NCI-H524 treated with DMSO at 0.1 percent for 48 hours (cell line): ENCODE results near the gene ANO7.

Experiments
- DNase-seq: peaks from one replicate; lab custom pipeline; 2025; lab: John Stamatoyannopoulos, UW

Gene ANO7, protein sequence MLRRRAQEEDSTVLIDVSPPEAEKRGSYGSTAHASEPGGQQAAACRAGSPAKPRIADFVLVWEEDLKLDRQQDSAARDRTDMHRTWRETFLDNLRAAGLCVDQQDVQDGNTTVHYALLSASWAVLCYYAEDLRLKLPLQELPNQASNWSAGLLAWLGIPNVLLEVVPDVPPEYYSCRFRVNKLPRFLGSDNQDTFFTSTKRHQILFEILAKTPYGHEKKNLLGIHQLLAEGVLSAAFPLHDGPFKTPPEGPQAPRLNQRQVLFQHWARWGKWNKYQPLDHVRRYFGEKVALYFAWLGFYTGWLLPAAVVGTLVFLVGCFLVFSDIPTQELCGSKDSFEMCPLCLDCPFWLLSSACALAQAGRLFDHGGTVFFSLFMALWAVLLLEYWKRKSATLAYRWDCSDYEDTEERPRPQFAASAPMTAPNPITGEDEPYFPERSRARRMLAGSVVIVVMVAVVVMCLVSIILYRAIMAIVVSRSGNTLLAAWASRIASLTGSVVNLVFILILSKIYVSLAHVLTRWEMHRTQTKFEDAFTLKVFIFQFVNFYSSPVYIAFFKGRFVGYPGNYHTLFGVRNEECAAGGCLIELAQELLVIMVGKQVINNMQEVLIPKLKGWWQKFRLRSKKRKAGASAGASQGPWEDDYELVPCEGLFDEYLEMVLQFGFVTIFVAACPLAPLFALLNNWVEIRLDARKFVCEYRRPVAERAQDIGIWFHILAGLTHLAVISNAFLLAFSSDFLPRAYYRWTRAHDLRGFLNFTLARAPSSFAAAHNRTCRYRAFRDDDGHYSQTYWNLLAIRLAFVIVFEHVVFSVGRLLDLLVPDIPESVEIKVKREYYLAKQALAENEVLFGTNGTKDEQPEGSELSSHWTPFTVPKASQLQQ

DNA sequence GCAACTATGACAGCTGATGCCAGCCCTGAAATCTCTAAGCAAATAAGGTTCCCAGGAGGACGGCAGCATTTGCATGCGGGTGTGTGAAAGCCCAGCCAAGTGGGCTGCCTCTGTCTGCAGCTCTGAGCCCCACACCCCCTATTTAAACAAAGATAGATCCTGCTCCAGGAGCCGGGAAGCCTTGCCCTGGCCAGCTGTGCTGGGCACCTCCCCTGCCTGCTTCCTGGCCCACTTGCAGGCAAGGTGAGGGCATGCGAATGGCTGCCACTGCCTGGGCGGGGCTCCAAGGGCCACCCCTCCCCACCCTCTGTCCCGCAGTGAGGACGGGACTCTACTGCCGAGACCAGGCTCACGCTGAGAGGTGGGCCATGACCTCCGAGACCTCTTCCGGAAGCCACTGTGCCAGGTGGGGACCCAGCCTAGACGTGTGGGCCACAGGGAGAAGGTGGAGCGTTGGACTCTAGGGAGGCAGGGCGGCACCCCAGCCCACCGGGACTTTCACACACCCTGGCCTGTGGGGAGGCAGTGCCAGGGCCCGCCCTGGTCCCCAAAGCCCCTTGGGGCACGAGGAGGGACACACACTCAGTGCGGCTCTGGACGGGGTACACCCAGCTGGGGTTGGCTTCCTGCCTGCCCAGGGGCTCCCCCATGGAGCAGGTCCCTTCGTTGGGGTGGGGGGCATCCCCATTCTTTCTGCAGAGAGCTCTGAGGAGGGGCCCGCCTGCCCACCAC lies at the start of gene ANO7:
Gene ANO7, plus strand, starts transcription at position 317 of the 732 bp plus-strand sequence. CDS start 1,387 bp downstream, outside the sequence.
- DNase-seq, result no peak

DNA sequence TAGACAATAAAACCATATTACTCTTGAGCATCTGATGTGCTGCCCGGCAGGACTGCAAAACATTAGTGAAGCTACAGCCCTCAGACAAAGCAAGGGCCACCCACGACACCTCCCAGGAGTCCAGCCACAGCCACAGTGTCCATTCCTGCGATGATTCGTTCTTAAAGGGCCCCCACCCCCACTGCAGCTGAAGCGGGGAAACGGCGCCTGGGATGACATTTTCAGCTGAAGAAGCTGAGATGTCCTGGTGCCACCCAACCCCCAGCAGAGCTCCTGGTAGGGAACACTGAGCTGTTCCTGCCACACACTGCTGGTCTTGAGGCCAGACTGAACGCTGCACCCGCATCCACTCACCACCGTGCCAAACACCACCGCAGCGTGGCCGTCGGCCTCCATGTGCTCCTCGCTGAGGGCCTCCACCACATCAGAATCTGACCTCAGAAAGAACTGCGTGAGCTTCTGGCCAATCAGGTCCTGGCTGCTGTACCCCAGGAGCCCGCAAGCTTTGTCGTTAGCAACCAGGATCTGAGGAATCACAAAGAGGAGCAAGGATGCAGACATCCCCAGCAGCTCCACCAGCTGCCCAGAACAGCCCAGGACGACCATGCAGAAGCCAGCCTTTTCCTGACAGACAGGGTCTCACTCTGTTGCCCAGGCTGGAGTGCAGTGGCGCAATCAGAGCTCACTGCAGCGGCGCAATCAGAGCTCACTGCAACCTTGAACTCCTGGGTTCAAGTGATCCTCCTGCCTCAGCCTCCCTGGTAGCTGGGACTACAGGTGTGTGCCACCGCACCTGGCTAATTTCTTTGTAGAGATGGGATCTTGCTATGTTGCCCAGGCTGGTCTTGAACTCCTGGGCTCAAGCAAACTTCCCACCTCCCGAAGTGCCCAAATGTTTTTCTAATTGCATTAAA lies 48.7 kb upstream of the ANO7 start:
- DNase-seq, result no peak

DNA sequence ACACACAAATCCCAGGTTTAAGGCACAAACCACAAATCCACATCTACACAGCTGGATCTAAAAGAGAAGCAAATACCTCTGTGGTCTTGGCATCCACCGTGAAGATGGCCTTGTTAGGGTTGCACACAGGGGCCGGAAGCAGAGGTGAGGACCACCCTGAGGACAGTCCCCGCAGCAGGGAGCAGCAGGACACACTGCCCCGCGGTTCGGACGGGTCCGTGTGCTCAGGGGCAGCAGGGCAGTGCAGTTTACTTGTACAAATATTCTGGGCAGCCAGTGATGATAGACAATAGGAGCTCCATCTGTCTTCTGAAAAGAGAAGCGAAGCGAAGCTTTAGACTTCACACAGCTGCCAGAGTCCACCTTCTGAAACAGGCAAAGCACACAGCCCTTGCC lies 48.0 kb upstream of the ANO7 start:
- DNase-seq, result no peak

DNA sequence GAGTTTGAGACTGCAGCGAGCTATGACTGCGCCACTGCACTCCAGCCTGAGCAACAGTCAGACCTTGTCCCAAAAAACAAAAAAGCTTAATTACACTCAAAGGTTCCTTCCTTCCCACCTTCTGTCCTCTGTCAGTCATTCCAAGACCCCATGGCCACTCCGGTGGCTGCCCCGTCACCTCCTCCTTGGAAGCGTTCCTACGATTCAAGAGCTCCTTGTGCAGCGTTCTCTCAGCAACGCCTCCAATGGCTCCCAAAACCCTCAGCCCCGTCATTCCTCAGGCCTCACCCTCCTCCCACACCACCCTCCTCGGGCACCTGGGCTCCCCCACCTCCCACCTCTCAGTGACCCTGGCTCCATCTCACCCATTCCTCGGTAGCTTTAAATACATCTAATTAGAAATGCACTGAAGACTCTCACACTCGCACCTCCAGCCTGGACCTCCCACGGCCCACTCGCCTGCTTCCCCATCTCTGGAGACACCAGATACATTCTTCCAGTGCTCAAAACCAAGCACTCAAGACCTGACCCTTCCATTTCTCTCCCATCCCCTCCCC lies 47.2 kb upstream of the ANO7 start:
- DNase-seq, result no peak

DNA sequence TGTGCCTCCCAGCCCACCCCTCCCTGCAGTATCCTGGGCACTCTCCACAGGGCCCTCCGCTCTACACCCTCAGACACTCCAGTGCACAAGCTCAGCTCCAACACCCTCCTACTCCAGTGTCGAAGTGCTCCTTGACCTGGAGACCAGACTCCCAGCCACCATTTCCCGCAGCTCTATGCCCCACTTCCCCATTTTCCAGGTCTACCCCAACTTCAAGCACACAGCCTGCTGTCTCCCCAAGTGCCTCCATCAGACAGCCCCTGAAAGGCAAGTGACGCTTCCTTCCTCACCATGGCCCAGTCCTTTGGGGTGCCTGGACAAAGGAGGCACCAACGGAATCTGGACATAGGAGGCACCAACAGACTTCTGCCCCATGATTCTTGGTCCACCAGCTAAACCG lies 46.4 kb upstream of the ANO7 start:
- no peak for DNase-seq

DNA sequence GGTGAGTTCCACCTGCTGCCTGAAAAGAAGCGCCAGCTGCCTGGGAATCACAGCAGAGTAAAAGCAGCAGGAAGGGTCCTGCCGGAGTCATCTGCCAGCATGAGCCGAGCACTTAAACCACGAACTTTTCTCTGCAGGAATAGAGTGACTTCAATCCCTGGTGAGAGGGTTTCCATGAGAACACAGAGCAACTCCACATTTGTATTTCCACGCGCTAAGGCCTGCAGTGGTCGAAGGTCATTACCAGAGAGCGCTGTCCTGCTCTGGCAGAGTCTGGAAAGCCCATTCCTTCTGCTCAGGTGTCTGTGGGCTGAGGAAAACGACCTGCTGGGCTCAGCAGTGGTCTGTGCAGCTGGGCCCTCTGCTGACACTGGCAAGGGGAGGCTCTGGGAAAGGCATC lies 45.9 kb upstream of the ANO7 start:
- no peak for DNase-seq

DNA sequence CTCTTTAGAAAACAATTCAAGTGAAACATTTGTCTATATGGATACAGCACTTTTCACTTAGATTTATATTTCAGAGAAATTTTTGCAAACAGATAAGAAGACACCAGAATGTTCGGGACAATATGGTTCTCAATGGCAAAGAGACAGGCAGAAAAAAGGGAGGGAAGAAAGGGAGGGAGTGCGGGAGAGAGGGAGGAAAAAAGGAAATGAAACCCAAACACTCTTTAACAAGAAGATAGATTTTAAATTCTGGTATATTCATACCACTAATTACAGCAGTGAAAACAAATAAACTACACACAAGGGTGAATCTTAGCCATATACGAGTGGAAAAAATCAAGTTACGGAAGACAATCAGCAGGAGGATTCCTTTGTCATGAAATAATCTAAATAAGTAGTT lies 42.2 kb upstream of the ANO7 start:
- no peak for DNase-seq

DNA sequence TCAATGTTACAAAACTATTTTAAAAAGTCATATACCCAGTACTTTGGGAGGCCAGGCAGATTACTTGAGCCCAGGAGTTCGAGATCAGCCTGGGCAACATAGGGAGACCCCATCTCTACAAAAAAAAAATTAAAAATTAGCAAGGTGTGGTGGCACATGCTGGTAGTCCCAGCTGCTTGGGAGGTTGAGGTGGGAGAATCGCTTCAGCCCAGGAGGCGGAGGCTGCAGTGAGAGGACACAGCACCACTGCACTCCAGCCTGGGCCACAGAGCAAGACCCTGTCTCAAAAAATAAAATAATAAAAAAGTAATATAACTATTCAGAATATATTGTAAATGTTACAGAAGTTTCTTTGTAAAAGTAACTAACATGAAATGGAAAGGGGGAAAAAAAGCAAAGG lies 41.1 kb upstream of the ANO7 start:
- DNase-seq, result no peak

DNA sequence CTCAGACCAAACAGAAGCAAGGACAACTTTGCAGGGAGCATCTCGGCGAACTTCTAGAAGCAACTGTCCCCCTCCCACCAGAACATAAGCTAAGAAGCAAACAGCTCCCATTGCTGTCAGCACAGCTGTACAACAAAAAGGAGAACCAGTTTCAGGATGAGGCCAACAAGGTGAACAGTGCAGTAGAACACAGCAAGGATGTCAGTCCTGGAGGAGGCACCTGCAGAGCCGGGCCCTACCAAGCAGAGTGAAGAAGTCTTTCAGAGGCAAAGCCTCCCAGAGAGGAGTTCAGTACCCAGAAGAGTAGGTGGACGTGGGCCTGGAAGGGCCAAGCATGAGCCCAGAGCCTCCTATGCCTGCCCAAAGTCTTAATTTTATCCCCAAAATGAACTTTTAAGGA lies 40.2 kb upstream of the ANO7 start:
- DNase-seq, result no peak

DNA sequence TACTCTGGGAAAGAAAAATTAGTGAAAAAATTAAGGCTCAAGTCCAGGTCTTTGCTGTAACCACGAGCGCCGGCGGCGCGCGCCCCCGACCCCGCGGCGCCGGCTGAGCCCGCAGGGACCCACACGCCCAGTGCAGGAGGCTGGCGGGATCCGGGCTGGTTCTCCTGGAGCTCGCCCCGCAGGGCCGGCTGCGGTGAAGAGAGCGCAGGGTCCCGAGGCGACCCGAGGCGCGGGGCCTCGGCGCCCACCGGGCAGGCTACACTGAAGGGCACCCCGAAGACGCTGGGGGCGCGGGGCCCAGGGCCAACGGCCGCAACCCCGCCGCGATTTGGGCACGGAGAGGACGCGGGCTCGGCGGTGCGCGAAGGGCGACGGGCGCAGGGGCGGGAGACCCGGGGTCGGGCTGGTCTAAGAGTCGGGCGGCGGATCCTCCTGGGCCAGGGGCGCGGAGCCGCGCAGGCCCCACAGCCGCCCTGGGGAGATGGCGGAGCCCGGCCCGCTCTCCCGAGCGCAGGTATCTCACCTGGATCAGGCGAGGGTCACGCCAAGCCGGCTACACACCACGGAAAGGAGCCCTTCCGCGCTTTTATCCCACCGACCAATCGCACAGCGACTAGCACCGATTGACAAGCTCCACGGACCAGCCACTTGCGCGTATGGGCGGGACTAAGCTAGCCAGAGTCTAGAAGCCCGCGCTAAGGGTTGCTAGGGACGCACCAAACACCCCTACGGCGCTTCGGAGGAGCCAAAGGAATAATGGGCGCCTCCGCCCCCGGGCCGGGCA lies 39.4 kb upstream of the ANO7 start, which contains the start of gene PASK:
Gene PASK, minus strand, starts transcription at position 582 of the 784 bp plus-strand sequence. CDS start 6,440 bp downstream, outside the sequence.
- DNase-seq, result peak; percentile 72

DNA sequence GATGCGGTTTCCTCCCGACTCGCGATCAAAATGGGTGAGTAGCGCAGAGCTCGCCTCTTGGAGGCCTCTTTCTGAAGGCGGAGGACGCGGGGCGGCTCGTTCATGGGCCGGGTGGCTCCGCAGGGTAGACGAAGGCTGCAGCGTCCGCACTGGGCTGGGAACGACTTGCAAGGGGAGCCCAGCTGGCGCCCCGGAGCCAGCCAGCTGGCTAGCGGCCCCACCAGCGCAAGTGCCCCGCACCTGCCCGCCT lies 38.9 kb upstream of the ANO7 start:
- no peak for DNase-seq

DNA sequence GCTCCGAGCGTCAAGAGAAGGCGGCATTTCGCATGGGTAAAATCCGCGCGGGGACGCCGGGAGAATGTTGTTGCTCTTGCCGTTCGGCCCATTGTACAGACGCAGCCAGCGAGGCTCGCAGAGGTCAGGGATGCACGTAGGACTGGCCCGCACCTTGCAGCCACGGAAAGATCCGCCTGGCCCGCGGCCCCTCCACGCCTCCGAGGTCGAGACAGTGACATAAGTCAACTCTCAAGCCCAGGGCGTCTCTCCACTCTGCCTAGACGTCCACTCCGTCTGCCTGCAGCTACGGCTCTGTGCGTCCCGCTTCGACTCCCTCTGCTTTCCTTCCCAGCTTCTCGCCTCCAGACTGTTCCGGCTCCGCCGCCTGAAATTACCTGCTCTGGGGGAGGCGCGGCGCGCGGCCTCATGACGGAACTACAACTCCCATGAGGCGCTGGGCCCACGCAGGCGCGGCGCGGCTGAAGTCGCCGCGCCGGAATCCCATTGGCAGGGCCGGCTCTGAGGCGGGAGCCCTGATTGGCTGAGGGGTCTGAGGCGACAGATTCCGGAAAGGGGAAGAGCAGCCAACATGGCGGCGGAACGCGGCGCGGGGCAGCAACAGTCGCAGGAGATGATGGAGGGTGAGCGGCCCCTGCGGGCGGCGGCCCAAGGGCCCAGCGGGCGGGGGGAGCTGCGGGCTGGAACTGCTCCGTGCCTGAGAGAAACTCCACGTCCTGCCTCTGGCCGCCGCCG lies 38.4 kb upstream of the ANO7 start, which contains the start of gene PPP1R7:
Gene PPP1R7, plus strand, starts transcription at position 543 of the 735 bp plus-strand sequence. Its CDS starts 29 bp downstream, at position 572.
- peak; percentile 58 for DNase-seq

DNA sequence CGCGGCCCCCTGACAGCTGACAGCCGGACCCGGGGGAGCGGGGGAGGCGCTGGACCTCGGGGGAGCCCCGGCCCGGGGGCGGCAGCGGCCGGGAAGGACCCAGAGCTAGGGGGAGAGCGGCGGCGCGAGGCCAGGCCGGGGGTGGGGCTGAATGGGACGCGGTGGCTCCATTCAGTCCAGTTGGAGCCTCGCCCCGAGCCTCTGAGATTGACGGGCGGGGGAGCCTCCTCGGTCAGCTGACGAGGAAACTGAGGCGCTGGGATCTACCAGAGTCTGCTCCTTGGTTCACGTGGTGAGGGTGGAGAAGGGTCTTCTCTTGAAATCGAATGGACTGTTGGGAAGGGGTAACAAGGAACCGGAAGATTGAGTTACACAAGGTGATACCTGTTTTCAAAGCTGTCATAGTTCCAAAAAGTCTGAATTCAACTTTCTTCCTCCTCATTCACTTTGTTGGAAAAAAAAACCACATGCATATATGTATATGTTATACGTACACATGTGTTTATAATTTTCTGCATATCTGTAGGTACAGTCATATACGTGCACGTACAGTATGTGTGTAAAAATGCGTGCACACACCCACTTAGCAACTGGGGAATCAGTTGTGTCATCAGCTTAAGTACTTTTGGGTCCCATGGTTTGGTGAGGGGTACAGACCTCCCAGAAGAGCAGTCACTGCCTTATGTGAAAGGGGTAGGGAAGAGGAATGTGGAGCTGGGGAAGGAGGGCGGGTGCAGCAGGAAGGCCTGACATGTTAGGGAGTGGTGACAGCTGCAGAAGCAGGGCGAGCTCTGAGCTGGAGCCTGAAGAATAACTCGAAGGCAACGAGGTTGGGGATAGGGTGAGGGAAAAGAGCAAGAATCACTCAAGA lies 37.6 kb upstream of the ANO7 start:
- DNase-seq, result no peak

DNA sequence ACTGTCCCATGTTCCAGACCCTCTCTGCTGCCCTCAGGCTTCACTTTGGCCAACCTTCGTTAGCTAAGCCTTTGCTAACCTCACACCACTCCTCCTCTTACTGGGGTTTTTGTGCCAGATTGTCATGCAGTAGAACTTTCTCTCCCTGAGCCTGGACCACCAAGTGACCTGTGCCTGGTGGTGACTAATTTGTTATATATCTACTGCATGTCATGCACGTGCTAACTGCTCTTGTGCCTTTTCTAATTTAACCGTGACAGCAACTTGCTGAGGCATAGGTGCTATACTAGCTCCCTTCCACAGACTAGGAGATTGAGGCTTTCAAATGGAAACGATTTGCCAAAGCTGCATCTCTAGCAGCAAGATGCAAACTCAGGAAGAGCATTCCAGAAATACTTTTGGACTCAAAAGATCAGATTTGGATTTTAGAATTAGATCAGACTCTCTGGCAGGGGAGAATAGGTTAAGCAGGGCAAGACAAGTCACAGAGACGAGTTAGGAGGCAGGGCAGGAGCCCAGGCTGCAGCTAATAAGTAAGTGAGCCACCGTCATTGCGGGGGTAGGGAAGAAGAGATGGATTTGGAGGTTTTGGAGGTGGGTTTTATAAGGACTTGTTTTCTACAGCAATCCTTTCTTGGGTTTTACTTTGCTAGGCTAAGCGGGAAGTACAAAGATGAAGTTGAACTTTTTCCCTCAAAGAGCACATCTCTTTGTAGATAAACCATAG lies 36.4 kb upstream of the ANO7 start:
- no peak for DNase-seq

DNA sequence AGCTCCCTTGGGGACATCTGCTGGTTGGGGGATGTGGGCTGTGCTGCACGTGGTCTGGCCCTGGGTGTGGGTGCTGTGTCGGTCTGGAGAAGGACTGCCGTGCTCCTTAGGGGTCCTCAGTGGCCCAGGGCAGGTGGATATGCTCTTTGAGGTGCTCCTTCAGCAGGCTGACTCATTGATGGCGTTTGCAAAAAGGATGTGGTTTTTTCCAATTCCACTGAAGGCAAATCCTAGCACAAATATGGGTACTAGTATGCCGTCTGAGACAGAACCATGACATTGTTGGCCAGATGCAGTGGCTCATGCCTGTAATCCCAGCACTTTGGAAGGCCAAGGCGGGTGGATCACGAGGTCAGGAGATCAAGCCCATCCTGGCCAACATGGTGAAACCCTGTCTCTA lies 34.9 kb upstream of the ANO7 start:
- no peak for DNase-seq

DNA sequence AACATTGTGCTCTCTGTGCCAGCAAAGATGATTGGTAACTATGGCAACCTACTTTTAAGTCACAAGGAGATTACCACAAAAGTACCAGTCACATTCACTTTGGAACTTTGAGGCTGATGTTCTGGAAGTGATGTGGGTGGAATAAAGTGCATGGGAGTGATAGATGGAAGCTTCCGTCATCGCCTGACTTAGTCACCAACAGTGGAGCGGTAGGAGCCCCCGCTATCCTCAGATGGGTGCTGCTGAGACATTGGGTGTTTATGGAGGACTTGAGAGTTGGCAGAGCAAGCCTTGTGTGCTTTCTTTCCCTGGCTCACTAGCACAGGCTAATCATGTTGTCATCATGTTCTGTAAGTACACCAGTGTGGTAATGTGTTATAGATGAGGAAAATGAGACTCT lies 33.6 kb upstream of the ANO7 start:
- no peak for DNase-seq

DNA sequence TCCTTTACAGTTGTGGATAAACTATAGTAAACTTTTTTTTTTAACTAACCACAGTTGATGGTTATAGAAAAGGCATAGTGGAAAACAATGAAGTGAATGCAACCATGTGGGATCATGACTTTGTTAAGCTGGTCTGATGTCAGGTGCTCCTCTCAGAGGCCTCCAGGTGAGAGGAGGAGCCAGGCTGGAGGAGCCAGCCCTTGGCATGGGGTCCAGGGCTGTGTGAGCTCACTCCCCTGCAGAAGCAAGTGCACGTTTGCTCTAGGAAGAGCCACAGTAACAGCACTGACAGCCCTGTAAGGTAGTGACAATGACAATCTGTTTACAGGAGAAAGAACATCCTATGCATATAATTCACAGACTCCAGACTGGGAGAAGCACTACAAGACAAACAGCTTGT lies 32.5 kb upstream of the ANO7 start:
- no peak for DNase-seq

DNA sequence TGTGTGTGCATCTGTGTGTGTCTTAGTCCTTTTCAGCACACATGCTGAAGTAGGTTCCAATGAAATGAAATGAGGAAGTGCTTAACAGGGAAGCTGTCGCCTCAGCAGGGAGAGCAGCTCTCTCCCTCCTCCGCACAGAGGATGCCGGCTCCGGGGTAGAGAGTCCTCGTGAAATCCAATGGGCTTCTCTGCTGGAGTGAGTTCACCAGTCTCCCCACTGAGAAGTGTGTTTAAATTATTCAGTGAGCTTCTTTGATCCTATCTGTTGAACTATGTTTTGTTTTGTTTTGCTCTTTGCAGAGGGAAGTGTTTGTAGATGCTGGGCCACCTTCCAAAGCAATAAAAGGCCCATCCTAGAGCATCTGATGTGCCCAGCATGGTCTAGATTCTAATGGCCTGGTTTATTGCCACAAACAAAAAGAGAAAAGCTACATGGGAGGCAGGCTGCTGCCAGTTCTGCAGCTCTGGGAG lies 31.5 kb upstream of the ANO7 start:
- no peak for DNase-seq
